Measurements from ENCODE around the gene RAI1.

- no peak for TF ChIP-seq CTCF (IDR thresholded peaks at IDR 0.05)
- no peak for TF ChIP-seq POLR2A (IDR thresholded peaks at IDR 0.05)
- peak in 1 of 2 donors; percentile 42 for TF ChIP-seq POLR2AphosphoS5 (IDR thresholded peaks at IDR 0.05; ENCODE audit: insufficient read depth in 1 of 2, low read depth in 1 of 2)
Measured at GRCh38 chr17:17685775-17686291, 4.6 kb downstream of the RAI1 start.
